GM06990 (cell line): Measurements from ENCODE around the gene NBEA.

Experiments
- DNase-seq: peaks from one replicate; pipeline ENCODE4 v3.0.0-alpha.2; 2011; ENCODE audit not compliant: insufficient read length; ENCODE audit errors: extremely low read depth
- H3K27me3 ChIP-seq: replicated peaks from 2 replicates; pipeline ENCODE4 v1.6.0; 2011; ENCODE audit warnings: low read length; ENCODE audit not compliant: control insufficient read depth, insufficient read depth
- H3K36me3 ChIP-seq: 2 replicates; pipeline ENCODE4 v1.5.1; 2011; ENCODE audit warnings: low read length; ENCODE audit not compliant: control insufficient read depth, insufficient read depth
- H3K4me3 ChIP-seq: replicated peaks from 2 replicates; pipeline ENCODE4 v1.5.1; 2011; ENCODE audit warnings: low read depth, mild to moderate bottlenecking, control low read depth, low read length
- CTCF ChIP-seq: IDR thresholded peaks from 2 replicates; pipeline ENCODE4 v1.5.1; 2011; ENCODE audit warnings: low read length, control low read depth, mild to moderate bottlenecking, inconsistent platforms; ENCODE audit not compliant: insufficient read depth, poor library complexity, severe bottlenecking

Gene NBEA

GRCh38 chr13:35157143-35157755 is 215.2 kb downstream of the NBEA start:
- peak; percentile 58 for TF ChIP-seq CTCF
- DNase-seq = no peak
- Histone ChIP-seq H3K4me3 (no peak overlapping the region), H3K36me3 (no peaks in the 10 kb centered on the region), H3K27me3 (no peaks in the 10 kb centered on the region)

- Histone ChIP-seq H3K36me3 (no peaks in the 10 kb centered on the region), H3K4me3 (no peak overlapping the region), H3K27me3 (no peaks in the 10 kb centered on the region)
- no peak for TF ChIP-seq CTCF
- DNase-seq = no peak
These were observed 217.0 kb downstream of the NBEA start for GRCh38 chr13:35159041-35159440.

- no peak for DNase-seq
- H3K27me3 ChIP-seq = no peaks in the 10 kb centered on the region
- no peaks in the 10 kb centered on the region for H3K36me3 ChIP-seq
- H3K4me3 ChIP-seq = no peak overlapping the region
- no peak for TF ChIP-seq CTCF
These were observed 218.8 kb downstream of the NBEA start for GRCh38 chr13:35160896-35161295.

- TF ChIP-seq CTCF = no peak
- H3K36me3 ChIP-seq = no peaks in the 10 kb centered on the region
- DNase-seq = peak; percentile 21
- H3K27me3 ChIP-seq = no peaks in the 10 kb centered on the region
- H3K4me3 ChIP-seq = no peak overlapping the region
These were observed 220.3 kb downstream of the NBEA start for GRCh38 chr13:35162420-35162819.

- no peak for TF ChIP-seq CTCF
These were observed 221.6 kb downstream of the NBEA start for GRCh38 chr13:35163674-35164073.

More at GRCh38 chr13:35163674-35164073, 221.6 kb downstream of the NBEA start:
- Histone ChIP-seq H3K4me3 (no peak overlapping the region), H3K27me3 (no peaks in the 10 kb centered on the region), H3K36me3 (no peaks in the 10 kb centered on the region)
- DNase-seq = peak; percentile 29
